T-cell (primary cell): Measurements from ENCODE around the gene ZNF490. TPM values are rescaled to one million over a fixed set of nuclear protein-coding genes. Genes with fewer than 3 reads are reported as not detected.
"Not testable (repeated sequence)": the region's sequence is repeated elsewhere in the genome, so short reads cannot be mapped to it uniquely, and the experiment has no call there.

ENCODE experiments used
- ATAC-seq, 4 experiments: fragments of 200-7000 bp in 3 of 4; fragments of 150-1000 bp in 1 of 4; cut with Tn5 transposase; replicated peaks in 1 of 4; 1 replicate in 3 of 4; 2 replicates in 1 of 4; pipeline ENCODE4 v1.10.0; 2021; ENCODE audit warnings: moderate library complexity in 3 of 4, mild to moderate bottlenecking in 2 of 4, moderate number of reproducible peaks in 1 of 4
- CTCF ChIA-PET, 2 donors: fragments of 300-600 bp; sonication (Branson Sonifier 250); formaldehyde crosslinking; loops; one replicate each; lab custom pipeline; 2022; ENCODE audit warnings: antibody characterized with exemption in 2 of 2; lab: Charles Lee
- POLR2A ChIA-PET, 2 donors: fragments of 300-600 bp; sonication (Branson Sonifier 250); formaldehyde crosslinking; loops; one replicate each; lab custom pipeline; 2022; ENCODE audit warnings: antibody characterized with exemption in 2 of 2; lab: Charles Lee
- DNase-seq, 35 experiments: peaks; one replicate each; pipeline versions ENCODE4 v3.0.0 to v3.0.0-alpha.2; 2013 to 2023
- H3K27ac ChIP-seq: one replicate; pipeline ENCODE4 v1.5.1; 2013; ENCODE audit warnings: low read length
- H3K27me3 ChIP-seq, 2 experiments: replicated peaks in 1 of 2; 1 replicate in 1 of 2; 2 replicates in 1 of 2; pipeline versions ENCODE4 v1.6.1 to v1.7.0; 2013; ENCODE audit warnings: low read length in 1 of 2, mixed read lengths in 1 of 2; ENCODE audit not compliant: control insufficient read depth in 2 of 2, insufficient read depth in 2 of 2; ENCODE audit errors: extremely low read depth in 1 of 2
- H3K36me3 ChIP-seq, 2 donors: 1 replicate in 1 of 2; 2 replicates in 1 of 2; pipeline versions ENCODE4 v1.6.1 to v1.7.0; 2013; ENCODE audit warnings: low read length in 1 of 2; ENCODE audit not compliant: control insufficient read depth in 2 of 2, insufficient read depth in 1 of 2; ENCODE audit errors: extremely low read depth in 1 of 2
- H3K4me1 ChIP-seq, 2 experiments: 1 replicate in 1 of 2; 2 replicates in 1 of 2; pipeline versions ENCODE4 v1.6.1 to v1.7.0; 2013; ENCODE audit warnings: low read length in 2 of 2, mixed read lengths in 1 of 2; ENCODE audit not compliant: insufficient read depth in 2 of 2, control insufficient read depth in 1 of 2; ENCODE audit errors: extremely low read depth in 1 of 2
- H3K4me3 ChIP-seq, 2 donors: 1 replicate in 1 of 2; 2 replicates in 1 of 2; pipeline versions ENCODE4 v1.5.1 to v1.7.0; 2013; ENCODE audit warnings: mild to moderate bottlenecking in 2 of 2, low read length in 1 of 2, moderate library complexity in 1 of 2; ENCODE audit not compliant: control insufficient read depth in 1 of 2; ENCODE audit errors: extremely low read depth in 1 of 2
- H3K9me3 ChIP-seq: 2 replicates; pipeline ENCODE4 v1.7.0; 2013
- H3K27ac Mint-ChIP-seq, 2 donors: one replicate each; pipeline ENCODE4 v1.8.0; 2020 to 2021; ENCODE audit warnings: mild to moderate bottlenecking in 2 of 2, mixed read lengths in 2 of 2
- H3K27me3 Mint-ChIP-seq, 2 donors: one replicate each; pipeline ENCODE4 v1.8.0; 2021 to 2022; ENCODE audit warnings: mixed read lengths in 2 of 2
- H3K36me3 Mint-ChIP-seq: one replicate; pipeline ENCODE4 v1.8.0; 2021; ENCODE audit warnings: mixed read lengths
- H3K4me1 Mint-ChIP-seq, 3 donors: one replicate each; pipeline ENCODE4 v1.8.0; 2020 to 2022; ENCODE audit warnings: mixed read lengths in 3 of 3, mild to moderate bottlenecking in 1 of 3
- H3K4me3 Mint-ChIP-seq, 3 donors: one replicate each; pipeline ENCODE4 v1.8.0; 2020 to 2022; ENCODE audit warnings: mild to moderate bottlenecking in 3 of 3, mixed read lengths in 3 of 3, moderate library complexity in 3 of 3
- H3K9me3 Mint-ChIP-seq, 3 donors: one replicate each; pipeline ENCODE4 v1.8.0; 2020 to 2022; ENCODE audit warnings: mixed read lengths in 3 of 3
- whole genome bisulfite sequencing: methylation state at CpG from one replicate; pipeline ENCODE4 v1.1.5; 2013; ENCODE audit warnings: missing lambda C conversion rate; ENCODE audit not compliant: insufficient coverage; 5-methylcytosine and 5-hydroxymethylcytosine counted together
- total RNA-seq, 35 experiments: library from RNA in 6 of 35; stranded (reverse) in 6 of 35; fragments of 120-200 nt in 1 of 35; gene quantifications; one replicate each; pipeline versions ENCODE4 v1.2.1 to v1.2.4 and lab custom pipeline; 2013 to 2026

Gene ZNF490
- total RNA-seq, 5 donors from 2014 or later (not counting 1 experiment from before 2014, with no cell fraction given): 11.8 to 14.0 (median 12.4) TPM

GRCh38 chr19:12566380-12566779 lies 44.2 kb downstream of the ZNF490 start:
- POLR2A ChIA-PET, H3K27ac Mint-ChIP-seq, H3K9me3 ChIP-seq, H3K36me3 Mint-ChIP-seq, ATAC-seq, H3K27me3 ChIP-seq, H3K36me3 ChIP-seq, H3K9me3 Mint-ChIP-seq, H3K4me1 Mint-ChIP-seq, H3K4me1 ChIP-seq, H3K27ac ChIP-seq, H3K4me3 ChIP-seq, DNase-seq, H3K4me3 Mint-ChIP-seq, H3K27me3 Mint-ChIP-seq: not testable (repeated sequence)
- CTCF ChIA-PET: interaction anchor here in 1 of 2 donors (0.6 kb wide), 1 partner anchor 179 kb away, joined by 3 read pairs; no protein-coding TSS in a partner anchor
- WGBS: no CpG with 5 or more reads among the region's 5 CpGs

GRCh38 chr19:12564016-12564664 lies 46.5 kb downstream of the ZNF490 start:
- no peak overlapping the region for H3K27ac ChIP-seq
- peak; percentile 94 to 96 (median 95) for ATAC-seq
- H3K4me3 ChIP-seq: no peak overlapping the region

GRCh38 chr19:12555456-12555930 lies 55.1 kb downstream of the ZNF490 start:
- no peak overlapping the region for H3K4me3 Mint-ChIP-seq
- no peaks in the 10 kb centered on the region for H3K9me3 ChIP-seq
- peaks cover 0 to 5% of the 10 kb centered on the region in 2 experiments for H3K27me3 ChIP-seq
- ATAC-seq (no peak), DNase-seq (no peak)
- no peaks in the 10 kb centered on the region for H3K36me3 ChIP-seq
- POLR2A ChIA-PET: no interaction called here
- H3K4me1 Mint-ChIP-seq: peaks cover 9 to 23% (median 17%) of the 10 kb centered on the region in 3 donors
- H3K27ac Mint-ChIP-seq: no peak overlapping the region
- H3K9me3 Mint-ChIP-seq: no peaks in the 10 kb centered on the region
- WGBS: 65% methylated on average over 39 of the region's 39 CpGs
- CTCF ChIA-PET: no interaction called here
- no peaks in the 10 kb centered on the region for H3K27me3 Mint-ChIP-seq
- H3K27ac ChIP-seq: no peak overlapping the region
- H3K36me3 Mint-ChIP-seq: no peaks in the 10 kb centered on the region
- peaks cover 4 to 16% of the 10 kb centered on the region in 2 experiments for H3K4me1 ChIP-seq
- no peak overlapping the region for H3K4me3 ChIP-seq

More at GRCh38 chr19:12564016-12564664, 46.5 kb downstream of the ZNF490 start:
- Histone ChIP-seq H3K4me1 (peaks cover 0 to 6% of the 10 kb centered on the region in 2 experiments), H3K9me3 (no peaks in the 10 kb centered on the region), H3K27me3 (no peaks in the 10 kb centered on the region), H3K36me3 (no peaks in the 10 kb centered on the region)
- Mint-ChIP-seq H3K4me1 (peaks cover 4 to 6% (median 5%) of the 10 kb centered on the region in 3 donors), H3K9me3 (no peaks in the 10 kb centered on the region), H3K4me3 (no peak overlapping the region), H3K36me3 (no peaks in the 10 kb centered on the region), H3K27me3 (peaks cover 0 to 1% of the 10 kb centered on the region in 2 donors), H3K27ac (peak overlapping the region in 1 of 2 donors; percentile 12)
- POLR2A ChIA-PET: no interaction called here
- peak; percentile 66 to 94 (median 86) for DNase-seq
- CTCF ChIA-PET: interaction anchor here (0.5 to 1.5 kb wide), 10 partner anchors 15 to 283 kb away, joined by 3 to 7 read pairs (median 4); no protein-coding TSS in a partner anchor
- 16% methylated on average over 13 of the region's 19 CpGs for WGBS

GRCh38 chr19:12551060-12551832 lies 59.4 kb downstream of the ZNF490 start, which contains the start of gene ZNF564:
TSS of gene ZNF564 (minus strand) at chr19:12551482. CDS start at chr19:12551332, 150 bp downstream.
- Histone ChIP-seq H3K9me3 (no peaks in the 10 kb centered on the region), H3K4me3 (peak within 1 kb of the TSS; percentile 93), H3K4me1 (peaks cover 11 to 45% of the 10 kb centered on the region in 2 experiments), H3K27me3 (peaks cover 0 to 5% of the 10 kb centered on the region in 2 experiments), H3K27ac (peak within 1 kb of the TSS; percentile 86), H3K36me3 (peaks cover 3 to 8% of the 10 kb centered on the region in 2 donors)
- DNase-seq (peak; percentile 82 to 97 (median 93)), ATAC-seq (peak; percentile 98 to 99 (median 98))
- H3K36me3 Mint-ChIP-seq: peaks cover 19% of the 10 kb centered on the region
- H3K27me3 Mint-ChIP-seq: no peaks in the 10 kb centered on the region
- H3K9me3 Mint-ChIP-seq: no peaks in the 10 kb centered on the region
- peak within 1 kb of the TSS; percentile 95 to 97 for H3K27ac Mint-ChIP-seq
- ChIA-PET CTCF (interaction anchor here in 1 of 2 donors (1.1 kb wide), 1 partner anchor 540 kb away, joined by 6 read pairs; no protein-coding TSS in a partner anchor), POLR2A (no interaction called here)
- H3K4me3 Mint-ChIP-seq: peak within 1 kb of the TSS; percentile 93 to 98 (median 93)
- H3K4me1 Mint-ChIP-seq: peaks cover 39 to 49% (median 43%) of the 10 kb centered on the region in 3 donors
- under 1% methylated on average over 49 of the region's 49 CpGs for WGBS

GRCh38 chr19:12546903-12547302 lies 63.7 kb downstream of the ZNF490 start:
- H3K27ac Mint-ChIP-seq: peak overlapping the region; percentile 8 to 34

GRCh38 chr19:12546068-12546467 lies 64.5 kb downstream of the ZNF490 start:
- H3K36me3 Mint-ChIP-seq: peaks cover 45% of the 10 kb centered on the region
- Histone ChIP-seq H3K27me3 (no peaks in the 10 kb centered on the region), H3K4me3 (no peak overlapping the region), H3K27ac (no peak overlapping the region), H3K9me3 (no peaks in the 10 kb centered on the region), H3K36me3 (peaks cover 3 to 8% of the 10 kb centered on the region in 2 donors), H3K4me1 (peaks cover 7 to 36% of the 10 kb centered on the region in 2 experiments)
- H3K4me1 Mint-ChIP-seq: peaks cover 54 to 56% (median 55%) of the 10 kb centered on the region in 3 donors
- ChIA-PET CTCF (no interaction called here), POLR2A (no interaction called here)
- ATAC-seq: no peak
- H3K27me3 Mint-ChIP-seq: no peaks in the 10 kb centered on the region
- peaks cover 0 to 4% (median 0%) of the 10 kb centered on the region in 3 donors for H3K9me3 Mint-ChIP-seq
- WGBS: 83% methylated on average over 3 of the region's 5 CpGs
- H3K4me3 Mint-ChIP-seq: peak overlapping the region in 1 of 3 donors; percentile 49
- DNase-seq: no peak
- H3K27ac Mint-ChIP-seq: peak overlapping the region in 1 of 2 donors; percentile 69

More at GRCh38 chr19:12546903-12547302, 63.7 kb downstream of the ZNF490 start:
- Mint-ChIP-seq H3K9me3 (peaks cover 0 to 4% (median 0%) of the 10 kb centered on the region in 3 donors), H3K36me3 (peaks cover 45% of the 10 kb centered on the region), H3K27me3 (no peaks in the 10 kb centered on the region), H3K4me3 (no peak overlapping the region), H3K4me1 (peaks cover 62 to 64% (median 62%) of the 10 kb centered on the region in 3 donors)
- ChIA-PET CTCF (no interaction called here), POLR2A (no interaction called here)
- WGBS: no CpG with 5 or more reads among the region's 2 CpGs
- Histone ChIP-seq H3K9me3 (no peaks in the 10 kb centered on the region), H3K4me1 (peaks cover 7 to 40% of the 10 kb centered on the region in 2 experiments), H3K27me3 (no peaks in the 10 kb centered on the region), H3K36me3 (peaks cover 3 to 8% of the 10 kb centered on the region in 2 donors), H3K4me3 (no peak overlapping the region), H3K27ac (no peak overlapping the region)
- no peak for ATAC-seq
- DNase-seq: no peak
